ENCODE data around the gene LGMN. TPM values are rescaled to one million over a fixed set of nuclear protein-coding genes. Genes with fewer than 3 reads are reported as not detected.

LGMN gene
- total and polyA plus RNA-seq, 2 of the 13 experiments (the other 11 are each of a cell fraction or from before 2014, with no cell fraction given), result 28.9 to 76.4 TPM

- TF ChIP-seq NR1H2 (CRISPR knock-in tag; IDR thresholded peaks at IDR 0.05; ENCODE audit: borderline replicate concordance, low read depth), result no peak
Observed at GRCh38 chr14:92696366-92696765, 52.1 kb downstream of the LGMN start (continued).

DNA sequence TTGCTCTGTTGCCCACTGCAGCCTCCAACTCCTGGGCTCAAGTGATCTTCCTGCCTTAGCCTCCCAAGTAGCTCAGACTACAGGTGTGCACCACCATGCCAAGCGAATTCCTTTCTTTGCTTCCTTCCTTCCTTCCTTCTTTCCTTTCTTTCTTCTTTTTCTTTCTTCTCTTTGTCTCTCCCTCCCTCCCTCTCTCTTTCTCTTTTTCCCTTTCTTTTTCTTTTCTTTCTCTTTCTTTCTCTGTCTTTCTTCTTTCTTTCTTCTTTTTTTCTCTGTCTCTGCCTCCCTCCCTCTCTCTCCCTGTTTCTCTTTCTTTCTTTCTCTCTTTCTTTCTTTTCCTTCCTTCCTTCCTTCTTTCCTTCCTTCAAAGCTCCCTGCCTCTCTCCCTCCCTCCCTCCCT is 52.9 kb downstream of the LGMN start:
- Histone ChIP-seq H2AFZ (ENCODE audit: low read length) (no peak overlapping the region), H3K9ac (ENCODE audit: insufficient read depth, low read depth, low read length) (no peak overlapping the region), H3K4me1 (ENCODE audit: insufficient read depth, low read length) (peaks cover 24% of the 10 kb centered on the region), H3K27ac (ENCODE audit: extremely low read length, insufficient read depth, low read length) (no peak overlapping the region), H4K20me1 (ENCODE audit: insufficient read depth, low read length) (peaks cover 8% of the 10 kb centered on the region; the same call in 1 of the 2 replicates), H3K79me2 (ENCODE audit: insufficient read depth, low read length) (no peaks in the 10 kb centered on the region), H3K4me3 (replicated peaks in 1 of 3; ENCODE audit: insufficient read depth in 1 of 3, low read depth in 2 of 3, low read length in 3 of 3) (no peak overlapping the region), H3K36me3 (replicated peaks in 1 of 2; ENCODE audit: control insufficient read depth in 1 of 2, insufficient read depth in 2 of 2, low read length in 2 of 2) (no peaks in the 10 kb centered on the region), H3K4me2 (ENCODE audit: low read depth, low read length) (no peak overlapping the region), H3K27me3 (ENCODE audit: control insufficient read depth in 1 of 2, insufficient read depth in 2 of 2, low read length in 2 of 2) (no peaks in the 10 kb centered on the region), H3K9me3 (ENCODE audit: low read length) (no peaks in the 10 kb centered on the region)
- CTCF ChIA-PET (ENCODE audit: low intra/inter-chr PET ratio, low total read pairs), result no interaction called here
- POLR2A ChIA-PET, result no interaction called here
- in situ Hi-C loops (cut with HindIII; ENCODE audit: extremely low pct_ligation_motif_present, low pct_unique_long_range_greater_than_20kb) (no loop called here), intact Hi-C loops (cut with micrococcal nuclease; ENCODE audit: unreplicated experiment) (no loop called here)
- no peak for TF ChIP-seq ZKSCAN8 (CRISPR knock-in tag; IDR thresholded peaks at IDR 0.05; ENCODE audit: borderline replicate concordance)
- TF ChIP-seq DRAP1 (CRISPR knock-in tag; IDR thresholded peaks at IDR 0.05), result no peak
- no peak for TF ChIP-seq AFF4 (CRISPR knock-in tag; IDR thresholded peaks at IDR 0.05)
- no peak for TF ChIP-seq ZNF572 (CRISPR knock-in tag; IDR thresholded peaks at IDR 0.05)
- TF ChIP-seq, protein P1, sequence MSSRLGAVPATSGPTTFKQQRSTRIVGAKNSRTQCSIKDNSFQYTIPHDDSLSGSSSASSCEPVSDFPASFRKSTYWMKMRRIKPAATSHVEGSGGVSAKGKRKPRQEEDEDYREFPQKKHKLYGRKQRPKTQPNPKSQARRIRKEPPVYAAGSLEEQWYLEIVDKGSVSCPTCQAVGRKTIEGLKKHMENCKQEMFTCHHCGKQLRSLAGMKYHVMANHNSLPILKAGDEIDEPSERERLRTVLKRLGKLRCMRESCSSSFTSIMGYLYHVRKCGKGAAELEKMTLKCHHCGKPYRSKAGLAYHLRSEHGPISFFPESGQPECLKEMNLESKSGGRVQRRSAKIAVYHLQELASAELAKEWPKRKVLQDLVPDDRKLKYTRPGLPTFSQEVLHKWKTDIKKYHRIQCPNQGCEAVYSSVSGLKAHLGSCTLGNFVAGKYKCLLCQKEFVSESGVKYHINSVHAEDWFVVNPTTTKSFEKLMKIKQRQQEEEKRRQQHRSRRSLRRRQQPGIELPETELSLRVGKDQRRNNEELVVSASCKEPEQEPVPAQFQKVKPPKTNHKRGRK (CRISPR knock-in tag; IDR thresholded peaks at IDR 0.05), result peak; percentile 86; the same call in 1 of the 2 replicates
- no peak for TF ChIP-seq BORCS8-MEF2B (CRISPR knock-in tag; IDR thresholded peaks at IDR 0.05)
- DNase-seq (ENCODE audit: low spot score), result no peak
- FAIRE-seq, result no peak
- ATAC-seq, result no peak
- BruUV-seq (replicated peaks), result no TSS peak
- WGBS (ENCODE audit: low lambda C conversion rate), result 77% methylated on average over 1 of the region's 1 CpG
